Inflammatory macrophage treated with lipopolysaccharide for 1 hour (primary cell): ENCODE results near the gene ADAMTSL5.
A peak's percentile ranks its signal among the peaks of the same experiment; 100 is the strongest.
"Not testable (repeated sequence)": the region's sequence is repeated elsewhere in the genome, so short reads cannot be mapped to it uniquely, and the experiment has no call there.

Experiments used
- DNase-seq, 2 donors: peaks; one replicate each; pipeline ENCODE4 v3.0.0-alpha.2; 2020 to 2022

The ADAMTSL5 gene

DNA sequence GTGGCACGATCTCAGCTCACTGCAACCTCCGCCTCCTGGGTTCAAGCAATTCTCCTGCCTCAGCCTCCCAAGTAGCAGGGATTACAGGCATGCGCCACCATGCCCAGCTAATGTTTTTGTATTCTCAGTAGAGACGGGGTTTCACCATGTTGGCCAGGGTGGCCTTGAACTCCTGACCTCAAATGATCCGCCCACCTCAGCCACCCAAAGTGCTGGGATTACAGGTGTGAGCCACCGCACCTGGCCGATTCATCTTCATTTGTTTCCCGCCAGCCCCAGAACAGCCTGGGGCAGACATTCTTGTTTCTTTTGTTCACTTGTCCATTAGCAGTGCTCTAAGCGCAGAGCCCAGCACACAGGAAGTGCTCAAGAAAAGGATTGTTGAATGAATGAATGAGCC, 35.8 kb downstream of the ADAMTSL5 start:
- DNase-seq, result not testable (repeated sequence)

- DNase-seq, result no peak
Measured at GRCh38 chr19:1475751-1476437, 36.9 kb downstream of the ADAMTSL5 start.

DNA sequence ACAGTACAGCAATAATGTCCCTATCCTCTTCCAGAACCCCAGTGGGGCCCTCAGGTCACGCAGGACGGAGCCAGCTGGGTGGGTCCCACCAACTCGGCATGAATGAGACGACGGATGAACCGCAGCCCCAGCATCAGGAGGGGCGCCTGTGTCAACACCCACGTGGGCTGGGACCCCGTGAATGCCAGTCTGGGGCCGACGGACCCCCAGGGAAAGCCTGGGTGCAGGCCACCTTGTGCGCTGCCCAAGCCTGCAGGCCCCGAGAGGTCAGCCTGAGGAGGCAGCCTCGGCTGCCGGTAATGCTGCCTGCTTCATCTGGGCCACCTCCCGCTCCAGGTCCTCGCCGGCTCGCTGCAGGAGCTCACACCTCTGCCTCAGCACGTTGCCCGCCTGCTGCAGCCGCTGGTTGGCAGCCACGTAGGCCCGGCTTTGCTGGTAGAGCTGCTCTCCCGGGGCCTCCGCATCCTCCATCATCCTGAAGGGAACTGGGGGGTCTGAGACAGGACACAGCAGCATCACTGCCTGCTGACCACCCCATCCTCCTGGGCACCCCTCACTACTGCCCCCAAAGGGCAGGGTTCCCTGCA, 38.0 kb downstream of the ADAMTSL5 start:
- DNase-seq, result no peak

DNA sequence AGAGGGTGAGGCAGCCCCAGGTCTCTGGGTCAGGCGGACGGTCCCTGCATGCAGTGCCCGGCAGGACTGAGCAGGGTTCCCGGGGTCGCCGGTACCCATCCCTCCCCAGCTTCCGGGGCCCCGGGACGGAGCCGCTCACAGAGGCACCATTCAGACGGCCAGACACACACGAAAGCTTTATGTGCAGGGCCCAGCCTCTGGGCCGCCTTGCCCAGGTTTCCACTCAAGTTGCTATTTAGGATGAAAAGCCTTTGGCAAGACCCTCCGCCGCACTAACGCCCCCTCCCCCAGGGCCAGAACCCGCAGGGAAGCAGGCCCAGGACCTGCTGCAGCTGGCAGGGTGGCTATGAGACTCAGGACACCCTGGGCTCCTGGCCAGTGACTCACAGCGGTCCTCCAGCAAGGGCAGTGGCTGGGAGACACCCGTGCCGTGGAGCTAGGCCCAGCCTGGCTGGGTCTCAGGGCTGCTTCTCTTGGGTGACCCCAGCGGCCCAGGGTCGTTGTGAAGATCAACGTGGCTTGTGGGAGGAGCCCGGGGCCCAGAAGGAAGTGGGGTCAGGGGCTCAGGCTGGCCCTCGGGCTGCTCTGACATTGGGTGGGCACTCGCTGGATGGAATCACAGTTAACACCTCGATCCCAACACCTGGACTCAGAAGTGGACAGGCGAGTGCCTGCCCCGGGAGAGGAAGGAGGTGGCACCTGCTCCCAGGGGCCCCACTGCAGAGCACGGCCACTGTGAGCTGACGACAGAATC, 38.6 kb downstream of the ADAMTSL5 start:
- DNase-seq, result no peak

GRCh38 chr19:1473085-1473851, 39.6 kb downstream of the ADAMTSL5 start:
- DNase-seq, result no peak

DNA sequence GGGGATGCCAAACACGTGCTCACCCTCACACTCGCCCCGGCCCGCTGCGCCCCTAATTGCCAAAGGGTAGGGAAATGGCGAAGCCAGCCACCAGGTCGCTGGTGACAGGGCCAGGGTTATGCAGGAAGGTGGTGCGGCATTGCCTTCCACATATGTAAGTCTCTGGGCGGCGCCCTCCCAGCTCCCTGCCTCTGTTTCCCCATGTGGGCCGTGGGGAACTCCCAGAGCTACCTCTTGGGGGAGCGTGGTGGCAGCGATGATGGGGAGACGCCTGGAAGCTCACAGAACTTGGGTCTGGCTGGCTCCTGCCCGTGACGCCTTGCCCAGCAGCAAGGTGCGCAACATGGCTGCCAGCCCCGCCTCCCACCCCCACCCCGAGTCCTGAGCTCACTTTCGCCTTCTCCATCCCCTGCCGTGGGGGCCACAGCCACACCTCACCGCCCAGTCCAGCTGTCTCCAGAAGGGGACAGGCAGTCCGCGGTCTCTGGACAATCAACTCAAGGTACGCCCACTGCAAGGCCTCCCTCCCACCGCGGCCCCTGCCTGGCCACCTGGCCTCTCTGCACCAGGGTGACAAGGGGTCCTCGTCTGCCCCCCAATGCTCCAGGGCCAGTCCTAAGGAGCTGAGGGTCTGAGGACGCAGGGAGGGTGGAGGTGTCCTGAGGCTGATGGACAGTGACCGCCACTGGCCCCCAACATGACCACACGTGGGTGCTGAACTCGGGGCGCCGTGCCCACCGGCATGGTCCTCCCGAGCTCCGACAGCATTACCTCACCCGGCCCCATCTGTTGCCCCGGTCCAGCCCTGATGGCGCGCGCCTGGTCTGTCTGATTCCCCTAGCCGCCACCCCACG, 40.4 kb downstream of the ADAMTSL5 start:
- no peak for DNase-seq

- DNase-seq, result peak in 1 of 2 donors; percentile 44
Measured at GRCh38 chr19:1471515-1472160, 41.2 kb downstream of the ADAMTSL5 start.

- no peak for DNase-seq
Measured at GRCh38 chr19:1471010-1471514, 41.8 kb downstream of the ADAMTSL5 start.

GRCh38 chr19:1470305-1471009, 42.4 kb downstream of the ADAMTSL5 start:
- DNase-seq, result no peak

DNA sequence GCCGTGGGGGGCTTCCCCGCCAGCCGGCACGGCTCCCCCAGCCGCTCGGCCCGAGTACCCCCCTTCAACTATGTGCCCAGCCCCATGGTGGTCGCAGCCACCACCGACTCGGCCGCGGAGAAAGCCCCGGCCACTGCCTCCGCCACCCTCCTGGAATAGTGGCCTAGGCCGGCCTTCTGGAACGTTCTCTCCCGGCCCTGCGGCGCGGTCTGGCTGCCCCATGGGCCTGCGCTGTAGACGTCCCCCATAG, 42.8 kb downstream of the ADAMTSL5 start:
- DNase-seq, result no peak

DNA sequence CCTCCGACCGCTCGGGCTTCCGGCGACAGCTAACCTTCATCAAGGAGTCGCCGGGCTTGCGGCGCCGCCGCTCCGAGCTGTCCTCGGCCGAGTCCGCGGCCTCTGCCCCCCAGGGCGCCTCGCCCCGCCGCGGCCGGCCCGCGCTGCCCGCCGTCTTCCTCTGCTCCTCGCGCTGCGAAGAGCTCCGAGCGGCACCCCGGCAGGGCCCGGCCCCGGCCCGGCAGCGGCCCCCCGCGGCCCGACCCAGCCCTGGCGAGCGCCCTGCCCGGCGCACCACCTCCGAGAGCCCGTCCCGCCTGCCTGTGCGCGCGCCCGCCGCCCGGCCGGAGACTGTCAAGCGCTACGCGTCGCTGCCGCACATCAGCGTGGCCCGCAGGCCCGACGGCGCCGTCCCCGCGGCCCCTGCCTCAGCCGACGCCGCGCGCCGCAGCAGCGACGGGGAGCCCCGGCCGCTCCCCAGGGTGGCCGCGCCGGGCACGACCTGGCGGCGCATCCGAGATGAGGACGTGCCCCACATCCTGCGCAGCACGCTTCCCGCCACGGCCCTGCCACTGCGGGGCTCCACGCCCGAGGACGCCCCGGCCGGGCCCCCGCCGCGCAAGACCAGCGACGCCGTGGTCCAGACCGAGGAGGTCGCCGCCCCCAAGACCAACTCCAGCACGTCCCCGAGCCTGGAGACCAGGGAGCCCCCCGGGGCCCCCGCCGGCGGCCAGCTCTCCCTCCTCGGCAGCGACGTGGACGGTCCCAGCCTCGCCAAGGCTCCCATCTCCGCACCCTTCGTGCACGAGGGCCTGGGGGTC, 43.4 kb downstream of the ADAMTSL5 start:
- DNase-seq, result no peak

GRCh38 chr19:1468821-1469254, 44.0 kb downstream of the ADAMTSL5 start:
- DNase-seq, result peak; percentile 8 to 34

- no peak for DNase-seq
Measured at GRCh38 chr19:1468274-1468820, 44.5 kb downstream of the ADAMTSL5 start.

- no peak for DNase-seq
Measured at GRCh38 chr19:1467490-1468273, 45.1 kb downstream of the ADAMTSL5 start.

- no peak for DNase-seq
Measured at GRCh38 chr19:1467215-1467489, 45.7 kb downstream of the ADAMTSL5 start.

GRCh38 chr19:1466461-1467214, 46.2 kb downstream of the ADAMTSL5 start:
- DNase-seq, result no peak

GRCh38 chr19:1466018-1466460, 46.8 kb downstream of the ADAMTSL5 start:
- no peak for DNase-seq
